GM12891 (cell line): ENCODE measurements around the gene IRF4.

Source experiments
- POLR2A ChIP-seq: IDR thresholded peaks from 2 replicates; pipeline ENCODE4 v1.6.1; 2011; ENCODE audit warnings: low read depth, low read length, control low read depth
- POLR2AphosphoS5 ChIP-seq: IDR thresholded peaks from 2 replicates; pipeline ENCODE4 v1.6.1; 2011; ENCODE audit warnings: low read depth, low read length, control low read depth
- TAF1 ChIP-seq: IDR thresholded peaks from 2 replicates; pipeline ENCODE4 v1.6.1; 2011; ENCODE audit warnings: low read depth, low read length, control low read depth

GRCh38 chr6:357261-357790 lies 34.2 kb upstream of the IRF4 start:
- TF ChIP-seq POLR2AphosphoS5 (no peak), TAF1 (no peak), POLR2A (no peak)
